Ishikawa (cell line): ENCODE measurements around the gene SRRM5.

ENCODE experiments used
- CEBPB ChIP-seq: IDR thresholded peaks from 2 replicates; pipeline ENCODE4 v1.6.1; 2012
- EP300 ChIP-seq: IDR thresholded peaks from 2 replicates; pipeline ENCODE4 v1.6.1; 2012; ENCODE audit warnings: borderline replicate concordance
- FOXM1 ChIP-seq: IDR thresholded peaks from 2 replicates; pipeline ENCODE4 v1.6.1; 2012; ENCODE audit warnings: low read depth, borderline replicate concordance
- NFIC ChIP-seq: IDR thresholded peaks from 2 replicates; pipeline ENCODE4 v1.6.1; 2012
- TAF1 ChIP-seq: IDR thresholded peaks from 2 replicates; pipeline ENCODE4 v1.6.1; 2012; ENCODE audit warnings: low read depth, mild to moderate bottlenecking
- YY1 ChIP-seq: IDR thresholded peaks from 2 replicates; pipeline ENCODE4 v1.6.1; 2012; ENCODE audit warnings: low read depth
- TF ChIP-seq, protein P1 (sequence below): IDR thresholded peaks from 2 replicates; pipeline ENCODE4 v1.6.1; 2012
- TF ChIP-seq, protein P2 (sequence below): IDR thresholded peaks from 2 replicates; pipeline ENCODE4 v1.6.1; 2012

- TF ChIP-seq EP300 (no peak), CEBPB (no peak), TAF1 (no peak), YY1 (no peak), NFIC (no peak), FOXM1 (no peak)
- TF ChIP-seq, protein P1, sequence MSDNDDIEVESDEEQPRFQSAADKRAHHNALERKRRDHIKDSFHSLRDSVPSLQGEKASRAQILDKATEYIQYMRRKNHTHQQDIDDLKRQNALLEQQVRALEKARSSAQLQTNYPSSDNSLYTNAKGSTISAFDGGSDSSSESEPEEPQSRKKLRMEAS = no peak
- TF ChIP-seq, protein P2, sequence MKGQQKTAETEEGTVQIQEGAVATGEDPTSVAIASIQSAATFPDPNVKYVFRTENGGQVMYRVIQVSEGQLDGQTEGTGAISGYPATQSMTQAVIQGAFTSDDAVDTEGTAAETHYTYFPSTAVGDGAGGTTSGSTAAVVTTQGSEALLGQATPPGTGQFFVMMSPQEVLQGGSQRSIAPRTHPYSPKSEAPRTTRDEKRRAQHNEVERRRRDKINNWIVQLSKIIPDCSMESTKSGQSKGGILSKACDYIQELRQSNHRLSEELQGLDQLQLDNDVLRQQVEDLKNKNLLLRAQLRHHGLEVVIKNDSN = no peak
Observed at GRCh38 chr19:43662487-43662886, 50.6 kb downstream of the SRRM5 start.
